GM21529 (cell line): ENCODE measurements around the gene MAD1L1.

Source experiments
- ATAC-seq: cut with Tn5 transposase; IDR thresholded peaks from one replicate; pipeline ENCODE4 v1.9.1; 2021; ENCODE audit not compliant: unreplicated experiment

The MAD1L1 gene

DNA sequence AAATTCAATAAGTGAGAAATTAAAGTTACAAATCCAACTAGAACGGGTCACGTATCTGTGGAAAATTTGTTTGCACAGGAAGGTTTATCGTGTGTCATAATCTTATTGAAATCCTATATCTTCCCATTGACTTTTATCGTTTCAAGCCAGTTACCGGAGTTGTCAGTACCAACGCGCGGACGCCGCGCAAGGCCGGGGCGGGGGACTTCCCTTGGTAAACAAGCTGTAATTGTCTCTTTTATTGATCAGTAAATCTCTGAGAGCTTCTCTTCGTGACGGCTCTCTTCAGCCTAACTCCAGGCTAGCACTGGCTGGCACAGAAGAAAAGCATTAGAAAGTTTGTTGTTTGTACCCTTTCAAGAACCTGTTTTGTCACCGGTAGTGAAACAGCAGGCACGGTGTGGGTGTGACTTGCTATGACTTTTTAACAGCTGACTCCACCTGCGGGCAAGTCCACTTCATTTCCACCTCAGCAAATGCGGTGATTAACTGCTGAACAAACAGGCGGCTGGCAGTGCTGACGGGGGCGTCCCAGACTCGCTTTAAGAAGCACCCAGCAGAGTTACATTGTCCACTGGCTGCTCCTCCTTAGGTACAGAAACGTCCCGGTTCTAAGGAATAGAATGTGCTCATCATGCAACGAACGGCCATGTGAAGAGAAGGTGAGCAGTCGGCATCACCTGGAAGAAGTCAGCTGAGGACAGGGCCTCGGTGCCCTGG, 215.8 kb downstream of the MAD1L1 start:
- ATAC-seq, result no peak

DNA sequence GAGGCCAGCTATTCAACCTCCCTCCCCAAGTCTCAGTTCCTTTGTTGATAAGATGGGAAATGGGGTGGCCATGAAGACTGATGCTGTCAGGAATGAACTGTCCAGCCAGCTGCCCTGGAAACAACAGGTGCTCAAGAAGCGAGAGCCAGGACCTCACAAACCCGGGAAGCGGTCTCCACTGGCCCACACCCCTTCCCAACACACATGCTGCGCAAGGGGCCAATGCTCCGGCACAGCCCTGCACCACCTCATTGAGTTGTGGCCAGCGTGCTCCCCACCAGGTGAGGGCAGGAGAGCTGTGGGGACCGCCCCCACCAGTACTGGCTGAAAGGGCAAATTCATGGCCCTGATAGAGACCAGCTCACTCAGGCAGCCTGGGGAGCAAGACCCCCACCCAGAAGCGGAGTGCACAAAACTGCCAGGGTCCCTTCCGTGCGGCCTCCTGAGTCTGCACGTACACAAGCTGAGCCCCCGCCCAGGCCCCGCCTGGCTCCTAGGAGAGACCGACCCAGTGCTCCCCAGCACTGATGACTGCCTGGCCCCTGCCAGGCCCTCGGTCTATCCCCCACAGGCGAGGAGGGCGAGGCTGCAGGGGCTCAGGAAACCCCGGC, 216.6 kb downstream of the MAD1L1 start:
- no peak for ATAC-seq

DNA sequence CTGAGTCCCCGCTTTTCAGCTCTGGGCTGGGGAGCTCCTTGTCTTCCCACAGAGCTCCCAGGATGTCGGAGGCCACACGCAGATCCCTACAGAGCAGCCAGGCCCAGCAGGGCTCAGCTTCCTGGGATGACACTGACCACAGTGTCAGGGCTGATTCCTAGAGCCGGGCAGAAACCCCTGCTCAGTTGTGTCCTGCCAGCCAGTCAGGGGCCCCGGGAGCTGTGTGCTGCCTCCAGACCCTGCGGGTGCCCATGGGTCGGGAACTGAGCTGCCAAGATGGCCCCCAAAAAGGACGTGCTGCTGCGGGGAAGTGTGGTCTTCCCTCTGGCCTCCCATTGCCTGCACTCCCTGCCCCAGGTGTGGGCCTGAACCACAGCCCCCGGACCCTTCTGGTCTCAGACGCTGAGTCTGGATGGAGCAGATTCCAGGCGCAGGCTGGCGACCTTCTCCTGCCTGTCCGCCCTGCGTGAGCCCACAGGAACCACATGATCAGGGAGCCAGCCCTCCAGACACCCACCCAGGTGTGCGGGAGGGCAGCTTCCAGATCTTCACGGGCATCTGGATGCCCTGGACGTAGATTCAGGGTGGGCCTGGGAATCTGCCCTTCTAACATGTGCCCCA, 217.4 kb downstream of the MAD1L1 start:
- no peak for ATAC-seq

DNA sequence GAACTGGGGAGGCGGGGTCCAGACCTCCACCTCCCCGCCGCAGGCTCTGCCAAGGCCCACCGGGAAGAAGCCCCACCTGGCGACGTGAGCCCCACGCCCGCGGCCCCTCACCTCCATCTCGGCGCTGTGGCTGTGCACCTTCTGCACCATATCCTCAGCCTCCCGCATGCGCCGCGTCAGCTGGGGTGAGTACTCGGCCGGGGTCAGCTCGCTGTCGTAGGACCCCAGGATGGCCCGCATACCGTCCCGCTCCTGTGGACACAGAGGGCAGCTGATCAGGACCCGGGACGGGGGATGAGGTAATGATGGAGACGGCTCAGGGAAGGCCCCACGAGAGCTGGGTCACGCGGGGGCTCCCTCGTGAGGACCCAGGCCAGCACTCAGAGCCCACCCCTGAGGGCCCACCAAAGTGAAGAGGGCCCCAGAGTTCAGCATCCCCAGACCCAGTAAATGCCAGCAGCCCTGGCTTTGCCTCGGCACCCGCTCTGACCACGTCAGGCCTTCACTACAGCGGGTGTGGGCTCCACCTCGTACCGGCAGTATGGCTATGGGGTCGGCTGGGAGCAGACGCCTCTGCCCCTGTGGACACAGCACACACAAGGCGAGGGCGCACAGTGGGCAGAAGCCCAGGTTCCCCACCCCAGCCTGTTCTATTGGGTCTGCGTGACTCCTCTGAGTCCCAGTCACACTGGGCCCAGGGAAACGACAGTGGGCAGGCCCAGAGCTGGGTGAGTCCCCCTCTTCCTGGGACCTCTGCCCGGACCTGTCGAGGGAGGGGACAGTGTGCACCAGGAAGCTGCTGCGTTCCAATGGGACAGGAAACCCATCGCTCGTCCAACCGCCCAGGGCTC, 218.1 kb downstream of the MAD1L1 start:
- no peak for ATAC-seq

DNA sequence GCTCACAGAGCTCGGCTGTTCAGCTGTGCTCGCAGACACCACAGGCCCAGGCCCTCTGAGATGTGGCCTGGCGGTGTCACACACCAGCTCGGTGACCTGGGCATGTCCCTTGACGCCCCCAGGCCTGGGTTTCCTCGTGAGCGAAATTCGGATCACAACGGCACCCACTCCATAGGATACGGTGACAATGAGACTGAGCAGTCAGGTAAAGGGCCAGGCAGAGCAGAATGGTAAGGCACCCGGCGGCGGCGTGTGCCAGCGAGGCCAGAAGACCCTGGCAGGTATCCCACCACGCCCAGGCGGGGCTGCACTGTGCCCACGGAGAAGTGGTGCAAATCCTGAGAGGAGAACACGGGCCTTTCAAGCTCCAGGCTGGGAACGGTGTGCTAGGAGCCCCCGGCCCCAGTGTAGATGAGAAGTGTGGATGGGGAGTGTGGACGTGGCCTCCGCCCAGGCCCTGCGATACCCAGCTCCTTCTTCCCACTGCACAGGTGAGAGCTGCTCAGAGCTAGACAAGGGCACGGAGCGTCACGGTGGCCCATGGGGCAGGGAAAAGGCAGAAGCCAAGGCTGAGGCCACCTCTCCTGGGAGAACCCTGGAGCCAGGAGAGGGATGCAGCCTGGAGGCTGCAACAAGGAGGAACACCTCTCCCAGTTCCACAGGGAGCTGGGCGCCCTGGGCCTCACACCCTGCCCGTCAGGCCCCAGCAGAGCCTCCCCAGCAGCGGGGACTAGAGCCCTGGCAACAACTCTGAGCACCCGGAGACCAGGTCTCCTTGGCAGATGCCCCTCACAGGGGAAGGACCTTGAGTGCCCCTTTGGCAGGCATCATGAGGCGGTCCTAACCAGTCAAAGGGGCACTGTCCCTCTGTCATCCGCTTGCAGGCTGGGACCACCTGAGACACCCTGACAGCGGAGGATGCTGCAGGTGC, 219.1 kb downstream of the MAD1L1 start:
- no peak for ATAC-seq

DNA sequence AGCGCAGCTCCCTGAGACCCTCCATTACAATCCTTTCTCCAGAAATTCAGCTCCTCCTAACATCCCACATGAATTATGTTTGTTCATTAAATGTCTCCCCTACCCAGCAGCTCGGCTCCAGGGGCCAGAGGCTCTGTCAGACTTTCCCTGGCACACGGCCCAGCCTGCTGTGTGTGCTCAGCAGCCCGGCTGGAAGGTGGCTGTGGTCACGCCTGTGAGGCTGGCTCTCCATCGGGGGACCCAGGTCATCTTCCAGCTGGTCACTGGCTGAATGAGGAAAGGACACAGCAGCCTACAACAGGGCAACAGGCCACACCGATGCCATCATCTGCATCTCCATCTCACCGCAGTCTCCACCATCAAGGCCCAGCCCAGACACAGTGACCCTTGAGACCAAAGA, 219.8 kb downstream of the MAD1L1 start:
- ATAC-seq, result no peak

DNA sequence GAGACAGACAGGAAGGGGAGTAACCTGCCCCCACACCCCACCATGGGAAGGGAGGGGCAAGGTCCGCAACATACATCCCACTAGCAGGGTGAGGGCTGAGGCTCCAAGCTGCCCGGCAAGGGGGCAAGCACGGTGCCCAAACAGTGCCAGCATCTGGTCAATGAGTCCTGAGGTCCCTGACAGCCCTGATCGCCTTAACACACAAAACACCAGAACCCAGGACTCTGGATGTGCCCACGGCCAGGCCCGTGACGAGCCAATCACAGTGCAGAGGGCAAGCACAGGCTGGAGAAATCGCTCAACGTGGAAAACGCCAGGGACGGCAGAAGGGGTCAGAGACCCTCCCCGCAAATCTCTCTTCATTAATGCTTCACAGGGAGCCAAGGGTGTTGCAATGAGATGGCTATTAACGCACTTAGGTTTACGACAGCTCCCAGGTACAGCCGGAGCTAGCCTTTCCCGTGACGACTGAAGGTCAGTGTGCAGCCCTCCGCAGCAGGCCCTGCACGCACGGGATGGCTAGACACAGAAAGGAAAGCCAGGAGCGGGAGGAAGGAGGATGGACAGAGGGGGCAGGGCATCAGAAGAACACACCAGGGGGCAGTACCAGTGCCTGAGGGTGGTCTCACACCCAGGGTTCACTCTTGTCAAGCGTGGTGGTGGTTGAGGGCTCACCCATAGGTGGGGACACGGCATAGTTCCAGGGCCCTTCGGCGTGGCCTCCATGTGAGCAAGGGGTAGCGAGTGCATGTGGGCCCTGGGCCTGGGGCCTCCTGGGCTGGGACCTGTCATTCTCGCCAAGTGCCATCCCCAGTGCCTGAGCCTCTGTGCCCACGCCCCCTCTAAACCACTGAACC, 220.5 kb downstream of the MAD1L1 start:
- no peak for ATAC-seq

DNA sequence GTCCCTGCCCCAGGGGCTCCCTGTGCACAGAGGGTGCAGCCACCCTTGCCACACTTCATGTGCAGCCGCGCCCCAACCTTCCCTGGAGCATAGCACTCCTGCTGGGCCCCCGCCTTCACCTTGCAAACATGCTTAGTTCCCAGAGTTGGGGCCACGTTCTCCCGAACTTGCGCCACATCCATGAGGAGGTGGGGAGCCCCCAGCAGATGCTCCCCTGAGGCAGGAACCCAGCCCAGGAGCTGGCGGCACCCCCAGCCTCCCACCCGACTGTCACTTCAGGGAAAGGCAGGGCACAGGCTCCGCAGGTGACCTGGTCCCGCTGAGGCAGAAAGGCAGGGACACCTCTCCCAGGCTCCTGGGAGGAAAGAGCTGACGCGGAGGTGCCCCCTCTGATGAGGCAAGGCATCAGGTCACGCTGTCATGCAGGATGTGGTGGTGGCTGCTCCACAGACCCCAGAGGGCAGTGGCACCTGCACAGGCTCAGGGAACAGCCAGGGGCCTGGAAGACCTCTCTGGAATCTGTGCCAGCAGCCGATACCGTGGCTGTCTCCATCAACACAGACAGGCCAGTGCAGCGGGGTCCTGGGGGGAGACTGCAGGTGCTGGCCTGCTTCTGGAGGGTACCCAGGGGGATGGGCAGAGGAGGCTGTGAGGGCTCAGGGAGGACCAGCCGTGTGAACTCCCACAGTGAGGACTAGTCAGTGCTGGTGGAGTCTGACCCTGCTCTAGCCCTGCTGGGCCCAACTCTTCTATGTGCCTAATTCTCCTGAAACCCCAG, 221.3 kb downstream of the MAD1L1 start:
- no peak for ATAC-seq

DNA sequence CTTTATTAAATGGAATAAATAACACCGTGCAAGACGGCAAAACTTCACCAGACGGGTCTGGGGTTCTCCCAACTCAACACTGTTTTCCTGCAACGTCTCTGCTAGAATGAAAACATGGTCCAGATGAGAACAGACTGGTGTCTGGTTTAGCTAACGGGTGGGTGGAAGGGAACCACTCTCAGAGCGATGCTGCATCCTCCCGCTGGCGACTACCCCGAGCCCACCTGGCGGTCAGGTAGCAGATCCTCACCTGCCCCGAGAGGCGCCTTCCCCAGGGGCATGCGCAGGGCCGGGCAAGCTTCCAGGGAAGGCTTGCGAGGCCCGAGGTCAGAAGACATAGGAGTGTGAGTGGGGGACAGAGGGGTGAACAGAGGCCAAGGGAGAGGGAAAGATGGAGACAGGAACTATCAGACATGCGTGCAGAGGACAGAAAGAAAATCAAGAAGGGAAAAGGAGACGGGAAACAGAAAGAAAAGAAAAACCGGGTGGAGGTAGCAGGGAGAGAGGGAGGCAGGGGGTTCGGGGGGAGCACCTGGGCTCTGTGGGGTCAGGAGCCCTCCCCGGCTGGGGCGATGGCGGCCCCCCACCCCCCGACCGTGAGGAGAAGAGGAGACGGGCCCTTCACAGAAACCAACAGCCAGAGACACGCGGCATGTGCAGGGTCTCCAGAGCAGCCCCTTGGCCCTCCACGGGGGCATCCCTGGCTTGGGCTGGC, 222.0 kb downstream of the MAD1L1 start:
- ATAC-seq, result no peak

DNA sequence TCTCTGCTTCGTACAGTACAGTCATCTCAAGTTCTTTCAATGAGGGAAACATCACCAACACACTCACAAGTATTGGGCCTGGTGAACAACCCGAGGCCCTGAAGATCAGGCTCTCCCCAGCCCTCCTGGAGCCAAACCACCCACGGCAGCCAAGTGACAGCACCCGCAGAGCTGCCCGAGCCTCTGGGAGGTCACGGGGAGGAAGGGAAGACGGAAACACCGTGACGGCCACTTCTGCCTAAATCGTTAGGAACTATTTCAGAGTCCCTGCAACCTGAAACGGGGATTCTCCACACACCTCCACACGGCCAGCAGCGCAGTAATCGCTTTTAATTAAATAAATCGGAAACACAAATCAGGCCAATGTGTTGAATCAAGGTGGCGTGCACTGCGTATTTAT, 222.6 kb downstream of the MAD1L1 start:
- no peak for ATAC-seq

DNA sequence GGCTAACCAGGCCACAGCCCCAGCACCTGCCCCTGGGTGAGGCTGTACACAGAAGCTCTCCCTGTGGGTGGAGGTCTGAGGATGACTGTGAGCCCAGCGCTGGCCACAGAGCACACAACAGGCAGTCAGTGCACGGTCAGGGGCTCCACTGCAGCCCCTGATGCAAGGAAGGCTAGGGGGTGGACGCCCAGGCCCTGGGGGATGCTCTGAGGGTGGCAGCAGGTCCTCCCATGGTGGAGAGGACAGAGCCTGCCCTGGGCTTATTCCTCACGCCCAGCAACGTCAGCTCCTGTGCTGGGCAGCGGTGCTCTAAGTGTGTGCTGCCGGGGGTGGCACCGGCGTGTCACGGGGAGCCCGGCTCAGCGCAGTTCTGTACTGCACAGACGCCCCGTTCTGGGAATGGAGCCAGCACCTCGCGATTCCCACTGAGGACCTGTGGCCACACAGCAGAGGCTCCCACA, 223.2 kb downstream of the MAD1L1 start:
- ATAC-seq, result no peak

DNA sequence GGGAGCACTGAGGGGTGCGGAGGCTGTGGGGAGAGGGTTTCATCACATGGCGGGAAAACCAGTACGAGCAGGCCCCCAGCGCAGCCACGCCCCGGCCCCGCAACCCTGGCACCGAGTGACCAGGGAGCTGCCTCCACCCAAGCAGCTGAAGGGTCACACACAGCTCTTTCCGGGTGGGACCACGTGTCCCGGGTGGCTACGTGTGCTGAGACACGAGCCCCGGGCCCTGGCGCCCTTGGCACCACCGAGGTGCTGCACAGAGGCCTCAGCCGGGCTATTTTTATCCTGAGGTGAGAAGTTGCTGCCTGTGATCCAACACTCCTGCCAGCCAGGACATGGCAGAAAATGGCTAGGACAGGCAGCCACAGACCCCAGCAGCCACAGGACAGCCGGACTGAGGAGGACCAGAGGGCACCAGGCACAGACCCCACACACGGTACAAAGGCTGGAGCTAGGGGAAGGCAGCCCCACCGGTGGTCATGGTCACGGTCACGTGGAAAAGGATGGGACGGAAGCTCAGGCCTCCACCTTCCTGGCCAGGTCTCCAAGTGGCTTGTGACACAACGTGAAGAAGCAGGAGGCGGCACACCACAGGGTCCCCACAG, 223.7 kb downstream of the MAD1L1 start:
- no peak for ATAC-seq

DNA sequence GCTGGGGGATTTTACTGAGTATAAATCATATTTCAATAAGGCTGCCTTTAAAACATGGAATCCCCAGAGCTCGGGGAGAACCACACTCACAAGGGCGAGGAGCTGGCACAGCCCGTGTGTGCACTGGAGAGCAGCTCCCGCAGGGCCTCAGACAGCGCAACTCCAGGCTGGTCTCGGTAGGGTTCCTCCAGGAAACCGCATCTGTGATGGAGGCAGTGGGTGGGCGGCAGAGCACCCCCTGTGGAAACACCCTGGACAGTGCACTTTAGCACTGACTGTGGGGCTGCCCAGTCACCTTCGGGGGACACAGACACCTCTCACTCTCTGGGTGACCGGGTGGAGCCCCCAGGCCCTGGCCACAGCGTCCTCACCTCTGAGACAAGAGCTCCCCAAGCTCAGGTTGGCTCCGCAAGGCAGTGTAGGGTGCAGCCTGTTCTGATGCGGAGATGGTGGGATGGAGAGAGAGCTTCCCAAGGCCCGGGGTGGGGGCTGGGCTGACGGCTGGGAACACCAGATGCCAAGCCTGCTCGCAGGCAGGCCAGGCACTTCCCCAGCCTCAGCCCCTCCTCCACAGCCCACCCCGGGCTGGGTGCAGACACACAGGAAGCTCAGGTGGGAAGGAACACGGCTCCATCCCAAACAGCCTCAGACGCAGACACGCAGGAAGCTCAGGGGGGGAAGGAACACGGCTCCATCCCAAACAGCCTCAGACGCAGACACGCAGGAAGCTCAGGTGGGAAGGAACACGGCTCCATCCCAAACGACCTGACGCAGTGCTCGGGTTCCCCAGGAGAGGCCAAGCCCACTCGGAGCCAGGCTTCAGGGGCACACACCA, 224.4 kb downstream of the MAD1L1 start:
- ATAC-seq, result no peak

DNA sequence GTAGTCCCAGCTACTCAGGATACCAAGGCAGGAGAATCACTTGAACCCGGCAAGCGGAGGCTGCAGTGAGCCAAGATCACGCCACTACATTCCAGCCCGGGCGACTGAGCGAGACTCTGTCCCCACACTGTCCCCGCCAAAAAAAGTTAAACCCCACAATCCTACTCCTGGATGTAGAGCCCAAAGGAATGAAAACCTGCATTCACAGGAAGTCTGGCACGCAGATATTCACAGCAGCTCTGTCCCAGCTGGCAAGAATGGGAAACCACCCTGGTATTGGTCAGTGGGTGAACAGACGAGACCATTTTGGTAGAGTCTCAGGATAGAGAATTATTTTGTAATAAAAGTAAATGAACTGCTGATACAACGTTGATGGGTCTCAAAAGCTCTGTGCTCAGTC, 225.2 kb downstream of the MAD1L1 start:
- no peak for ATAC-seq

DNA sequence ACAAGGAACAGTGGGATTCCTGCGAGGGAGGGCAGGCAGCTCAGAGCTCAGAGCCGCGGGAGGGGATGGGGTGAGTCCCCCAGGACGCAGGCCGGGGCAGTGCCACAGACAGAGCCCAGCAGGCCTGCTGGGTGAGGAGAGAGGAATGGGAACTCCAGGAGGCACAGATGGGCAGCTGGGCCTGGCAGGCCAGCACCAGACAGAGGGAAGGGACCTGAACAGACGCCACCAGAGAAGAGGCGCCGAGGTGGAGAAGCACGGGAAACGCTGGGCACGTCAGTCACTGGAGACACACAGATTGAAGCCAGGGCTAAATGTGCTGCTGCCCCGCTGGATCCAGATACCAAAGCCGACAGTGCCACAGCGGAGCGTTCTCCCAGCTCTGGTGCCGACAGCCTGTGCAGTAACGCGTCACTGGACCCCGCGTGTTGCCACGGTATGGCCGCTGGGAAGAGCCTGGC, 225.8 kb downstream of the MAD1L1 start:
- ATAC-seq, result no peak

DNA sequence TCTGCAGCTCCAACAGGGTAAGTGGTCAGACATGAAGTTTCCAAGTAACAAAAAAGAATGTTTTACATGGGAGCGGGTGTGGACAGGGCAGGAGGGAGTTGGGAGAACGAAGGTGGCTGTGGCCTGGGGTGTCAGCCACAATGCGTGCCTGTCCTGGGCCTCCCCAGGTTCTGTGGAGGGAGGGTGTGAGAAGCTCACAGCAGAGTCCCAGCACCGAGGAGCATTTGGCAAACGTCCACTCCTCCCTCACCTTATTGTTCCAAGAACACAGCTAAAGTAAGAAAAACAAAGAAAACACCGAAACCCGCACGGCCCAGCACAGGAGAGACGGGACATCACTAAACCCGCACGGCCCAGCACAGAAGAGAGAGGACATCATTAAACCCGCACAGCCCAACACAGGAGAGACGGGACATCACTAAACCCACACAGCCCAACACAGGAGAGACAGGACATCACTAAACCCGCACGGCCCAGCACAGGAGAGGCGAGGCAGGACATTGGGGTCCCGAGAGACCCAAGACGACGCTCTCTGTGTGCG, 226.4 kb downstream of the MAD1L1 start:
- no peak for ATAC-seq
